Ectodermal cell (in vitro differentiated cells): ENCODE measurements around the gene TMA7B.

Experiments used
- H3K27ac ChIP-seq: 2 replicates; pipeline ENCODE4 v1.7.0; 2013; ENCODE audit warnings: mild to moderate bottlenecking, low read depth, low read length; ENCODE audit not compliant: insufficient read depth, poor library complexity, severe bottlenecking
- H3K27me3 ChIP-seq: 2 replicates; pipeline ENCODE4 v1.7.0; 2013; ENCODE audit warnings: mild to moderate bottlenecking, low read length; ENCODE audit not compliant: insufficient read depth, control insufficient read depth, poor library complexity, severe bottlenecking
- H3K36me3 ChIP-seq: one replicate; pipeline ENCODE4 v1.7.0; 2013; ENCODE audit warnings: low read length; ENCODE audit not compliant: control insufficient read depth, insufficient read depth
- H3K4me1 ChIP-seq: one replicate; pipeline ENCODE4 v1.7.0; 2013; ENCODE audit warnings: low read length; ENCODE audit not compliant: control insufficient read depth, insufficient read depth
- H3K4me3 ChIP-seq: 2 replicates; pipeline ENCODE4 v1.7.0; 2013; ENCODE audit warnings: low read depth, low read length, control low read depth; ENCODE audit not compliant: insufficient read depth
- H3K9me3 ChIP-seq: 2 replicates; pipeline ENCODE4 v1.7.0; 2013; ENCODE audit warnings: mild to moderate bottlenecking, low read length, moderate library complexity; ENCODE audit not compliant: control insufficient read depth
- WGBS, 2 experiments: methylation state at CpG; one replicate each; pipeline ENCODE4 v1.1.7; 2013; ENCODE audit warnings: missing lambda C conversion rate in 2 of 2; 5-methylcytosine and 5-hydroxymethylcytosine counted together

Gene TMA7B

GRCh38 chr22:39920134-39920743 is 40.0 kb upstream of the TMA7B start:
- Histone ChIP-seq H3K4me1 (peaks cover 8% of the 10 kb centered on the region), H3K27ac (no peak overlapping the region), H3K27me3 (no peaks in the 10 kb centered on the region), H3K4me3 (no peak overlapping the region), H3K36me3 (no peaks in the 10 kb centered on the region), H3K9me3 (no peaks in the 10 kb centered on the region)
- WGBS, 2 experiments, result 89 to 90% methylated on average over 8 of the region's 8 CpGs

- Histone ChIP-seq H3K4me3 (no peak overlapping the region), H3K4me1 (no peaks in the 10 kb centered on the region), H3K9me3 (no peaks in the 10 kb centered on the region), H3K27me3 (no peaks in the 10 kb centered on the region), H3K36me3 (no peaks in the 10 kb centered on the region), H3K27ac (no peak overlapping the region)
- 95 to 96% methylated on average over 5 of the region's 5 CpGs for WGBS, 2 experiments
Observed at GRCh38 chr22:39923696-39924095, 36.5 kb upstream of the TMA7B start.

GRCh38 chr22:39924286-39924685 is 35.9 kb upstream of the TMA7B start:
- Histone ChIP-seq H3K9me3 (no peaks in the 10 kb centered on the region), H3K36me3 (no peaks in the 10 kb centered on the region), H3K4me1 (no peaks in the 10 kb centered on the region), H3K27ac (no peak overlapping the region), H3K27me3 (no peaks in the 10 kb centered on the region), H3K4me3 (no peak overlapping the region)
- 92 to 93% methylated on average over 18 of the region's 18 CpGs for WGBS, 2 experiments

GRCh38 chr22:39925273-39925672 is 34.9 kb upstream of the TMA7B start:
- Histone ChIP-seq H3K9me3 (no peaks in the 10 kb centered on the region), H3K36me3 (no peaks in the 10 kb centered on the region), H3K4me1 (no peaks in the 10 kb centered on the region), H3K27ac (no peak overlapping the region), H3K27me3 (no peaks in the 10 kb centered on the region), H3K4me3 (no peak overlapping the region)
- 95 to 97% methylated on average over 2 of the region's 2 CpGs for WGBS, 2 experiments

GRCh38 chr22:39925909-39926679 is 34.1 kb upstream of the TMA7B start:
- Histone ChIP-seq H3K9me3 (no peaks in the 10 kb centered on the region), H3K4me3 (no peak overlapping the region), H3K27me3 (no peaks in the 10 kb centered on the region), H3K36me3 (no peaks in the 10 kb centered on the region), H3K27ac (no peak overlapping the region), H3K4me1 (no peaks in the 10 kb centered on the region)
- 90% methylated on average over 7 to 8 of the region's 8 CpGs for WGBS, 2 experiments

- WGBS, 2 experiments, result 93 to 94% methylated on average over 5 of the region's 5 CpGs
- Histone ChIP-seq H3K27me3 (no peaks in the 10 kb centered on the region), H3K27ac (no peak overlapping the region), H3K4me3 (no peak overlapping the region), H3K9me3 (no peaks in the 10 kb centered on the region), H3K36me3 (no peaks in the 10 kb centered on the region), H3K4me1 (no peaks in the 10 kb centered on the region)
Observed at GRCh38 chr22:39926753-39927152, 33.4 kb upstream of the TMA7B start.

GRCh38 chr22:39927544-39927943 is 32.7 kb upstream of the TMA7B start:
- Histone ChIP-seq H3K4me1 (no peaks in the 10 kb centered on the region), H3K36me3 (no peaks in the 10 kb centered on the region), H3K27ac (no peak overlapping the region), H3K4me3 (no peak overlapping the region), H3K9me3 (no peaks in the 10 kb centered on the region), H3K27me3 (no peaks in the 10 kb centered on the region)
- WGBS, 2 experiments, result 80 to 82% methylated on average over 7 of the region's 7 CpGs

GRCh38 chr22:39928536-39929520 is 31.4 kb upstream of the TMA7B start:
- no peak overlapping the region for H3K4me3 ChIP-seq
- WGBS, 2 experiments, result 88 to 96% methylated on average over 4 of the region's 4 CpGs
- no peaks in the 10 kb centered on the region for H3K27me3 ChIP-seq
- no peaks in the 10 kb centered on the region for H3K36me3 ChIP-seq
- H3K9me3 ChIP-seq, result no peaks in the 10 kb centered on the region
- peaks cover 3% of the 10 kb centered on the region for H3K4me1 ChIP-seq
- H3K27ac ChIP-seq, result no peak overlapping the region

- H3K36me3 ChIP-seq, result no peaks in the 10 kb centered on the region
- no peaks in the 10 kb centered on the region for H3K9me3 ChIP-seq
- H3K4me1 ChIP-seq, result peaks cover 26% of the 10 kb centered on the region
- whole genome bisulfite sequencing, 2 experiments, result 92 to 97% methylated on average over 2 of the region's 2 CpGs
- H3K27ac ChIP-seq, result no peak overlapping the region
- H3K27me3 ChIP-seq, result no peaks in the 10 kb centered on the region
- H3K4me3 ChIP-seq, result no peak overlapping the region
Observed at GRCh38 chr22:39931251-39931650, 28.9 kb upstream of the TMA7B start.

- no peaks in the 10 kb centered on the region for H3K36me3 ChIP-seq
- 81 to 100% methylated on average over 2 of the region's 2 CpGs for WGBS, 2 experiments
- H3K27me3 ChIP-seq, result no peaks in the 10 kb centered on the region
Observed at GRCh38 chr22:39932166-39932565, 28.0 kb upstream of the TMA7B start.

More at GRCh38 chr22:39932166-39932565, 28.0 kb upstream of the TMA7B start:
- H3K9me3 ChIP-seq, result no peaks in the 10 kb centered on the region
- no peak overlapping the region for H3K27ac ChIP-seq
- H3K4me3 ChIP-seq, result no peak overlapping the region
- peaks cover 33% of the 10 kb centered on the region for H3K4me1 ChIP-seq
